Activated naive CD4-positive, alpha-beta T cell treated with anti-CD3 and anti-CD28 coated beads, Interleukin-2, amount 10 ng/mL, durations not matched to agents 5 hours and 36 hours (primary cell): ENCODE results near the gene CAPN14. TPM values are rescaled to one million over a fixed set of nuclear protein-coding genes. Genes with fewer than 3 reads are reported as not detected.

Experiments
- total RNA-seq, 2 experiments: library from RNA; stranded (reverse); gene quantifications; one replicate each; pipeline ENCODE4 v1.2.3, GENCODE V29; 2021

Gene CAPN14, protein sequence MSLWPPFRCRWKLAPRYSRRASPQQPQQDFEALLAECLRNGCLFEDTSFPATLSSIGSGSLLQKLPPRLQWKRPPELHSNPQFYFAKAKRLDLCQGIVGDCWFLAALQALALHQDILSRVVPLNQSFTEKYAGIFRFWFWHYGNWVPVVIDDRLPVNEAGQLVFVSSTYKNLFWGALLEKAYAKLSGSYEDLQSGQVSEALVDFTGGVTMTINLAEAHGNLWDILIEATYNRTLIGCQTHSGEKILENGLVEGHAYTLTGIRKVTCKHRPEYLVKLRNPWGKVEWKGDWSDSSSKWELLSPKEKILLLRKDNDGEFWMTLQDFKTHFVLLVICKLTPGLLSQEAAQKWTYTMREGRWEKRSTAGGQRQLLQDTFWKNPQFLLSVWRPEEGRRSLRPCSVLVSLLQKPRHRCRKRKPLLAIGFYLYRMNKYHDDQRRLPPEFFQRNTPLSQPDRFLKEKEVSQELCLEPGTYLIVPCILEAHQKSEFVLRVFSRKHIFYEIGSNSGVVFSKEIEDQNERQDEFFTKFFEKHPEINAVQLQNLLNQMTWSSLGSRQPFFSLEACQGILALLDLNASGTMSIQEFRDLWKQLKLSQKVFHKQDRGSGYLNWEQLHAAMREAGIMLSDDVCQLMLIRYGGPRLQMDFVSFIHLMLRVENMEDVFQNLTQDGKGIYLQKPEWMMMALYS
- under 1 TPM in 1 of 2 experiments, not detected in 1; 0.18 TPM for total RNA-seq

DNA sequence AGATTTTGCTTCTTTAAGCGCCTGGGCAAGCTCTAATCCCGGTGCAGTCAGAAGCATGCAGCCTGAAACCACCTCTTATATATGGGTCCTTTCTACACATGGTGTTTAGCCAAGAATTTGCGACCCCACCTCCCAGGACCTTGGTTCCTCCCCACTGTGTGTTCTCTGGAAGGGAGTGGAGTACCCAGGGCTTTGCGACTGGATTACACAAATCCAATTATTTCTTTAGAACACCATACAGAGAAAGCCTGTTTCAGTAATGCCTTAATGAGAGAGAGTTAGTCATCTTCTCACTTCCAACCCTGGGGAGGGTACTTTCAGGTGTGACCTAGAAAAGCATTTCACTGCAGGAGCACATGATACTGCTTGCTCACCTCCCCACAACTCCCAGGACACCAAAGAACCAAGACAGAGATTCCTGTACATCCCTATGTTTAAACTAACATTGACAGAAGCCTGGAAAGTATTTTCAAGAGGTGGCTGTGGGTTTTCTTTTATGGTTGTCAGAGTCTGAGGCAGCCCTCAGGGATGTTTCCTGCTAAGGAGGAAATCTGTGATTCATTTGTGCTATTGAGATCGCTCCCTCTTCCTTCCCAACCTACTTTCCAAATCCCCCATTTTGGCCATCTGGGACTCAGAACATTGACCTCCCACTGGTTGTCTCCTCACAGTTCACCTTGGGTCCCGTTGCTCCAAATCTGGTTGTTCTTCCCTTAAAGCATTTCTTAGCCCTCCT lies at the start of gene CAPN14:
Gene CAPN14, minus strand, starts transcription at position 51 of the 736 bp plus-strand sequence. CDS start 12,068 bp downstream, outside the sequence.

DNA sequence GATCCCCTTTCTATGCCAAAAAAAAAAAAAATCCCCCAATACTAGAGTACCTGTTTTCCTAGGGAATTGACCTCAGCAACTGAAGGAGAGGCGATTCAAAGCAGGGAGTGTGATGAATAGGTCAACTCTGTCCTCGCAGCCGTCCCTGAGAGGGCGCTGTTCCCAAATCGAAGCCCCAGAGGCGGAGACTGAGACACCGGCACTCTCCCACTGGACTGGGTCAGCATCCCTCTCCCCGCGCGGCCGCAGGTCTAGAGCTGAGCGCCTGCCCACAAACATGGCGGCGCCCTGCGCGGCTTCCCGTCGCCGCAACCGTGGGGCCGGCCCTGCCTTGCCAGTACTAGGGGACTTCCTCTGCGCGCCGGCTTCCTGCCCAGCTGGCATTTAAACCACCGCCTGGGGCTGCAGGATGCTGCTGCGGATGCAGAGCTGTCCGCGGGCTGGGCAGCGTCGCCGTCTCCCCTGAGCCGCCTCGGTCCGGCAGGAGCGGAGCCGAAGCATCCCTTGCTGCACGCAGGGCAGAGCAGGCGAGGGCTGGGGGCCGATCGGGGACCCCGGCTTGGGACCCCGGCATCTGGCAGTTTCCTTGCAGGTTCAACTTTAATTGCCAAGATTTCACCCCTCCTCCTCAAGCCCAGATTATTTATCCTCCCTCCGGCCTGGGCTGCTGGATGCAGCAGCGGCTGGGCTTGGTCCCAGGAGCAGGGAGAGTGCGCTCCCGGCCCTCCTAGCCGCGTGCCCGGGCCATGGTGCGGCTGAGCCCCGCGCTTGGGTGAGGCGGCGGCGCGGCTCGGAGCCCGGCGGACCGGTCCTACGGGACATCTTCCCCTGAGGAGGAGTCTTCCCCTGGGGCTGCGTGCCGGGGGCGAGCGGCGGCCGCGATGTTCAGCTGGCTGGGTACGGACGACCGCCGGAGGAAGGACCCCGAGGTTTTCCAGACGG lies 16.7 kb upstream of the CAPN14 start, which contains the start of gene EHD3:
Gene EHD3, plus strand, starts transcription at position 412 of the 942 bp plus-strand sequence. Its CDS starts 470 bp downstream, at position 882.

DNA sequence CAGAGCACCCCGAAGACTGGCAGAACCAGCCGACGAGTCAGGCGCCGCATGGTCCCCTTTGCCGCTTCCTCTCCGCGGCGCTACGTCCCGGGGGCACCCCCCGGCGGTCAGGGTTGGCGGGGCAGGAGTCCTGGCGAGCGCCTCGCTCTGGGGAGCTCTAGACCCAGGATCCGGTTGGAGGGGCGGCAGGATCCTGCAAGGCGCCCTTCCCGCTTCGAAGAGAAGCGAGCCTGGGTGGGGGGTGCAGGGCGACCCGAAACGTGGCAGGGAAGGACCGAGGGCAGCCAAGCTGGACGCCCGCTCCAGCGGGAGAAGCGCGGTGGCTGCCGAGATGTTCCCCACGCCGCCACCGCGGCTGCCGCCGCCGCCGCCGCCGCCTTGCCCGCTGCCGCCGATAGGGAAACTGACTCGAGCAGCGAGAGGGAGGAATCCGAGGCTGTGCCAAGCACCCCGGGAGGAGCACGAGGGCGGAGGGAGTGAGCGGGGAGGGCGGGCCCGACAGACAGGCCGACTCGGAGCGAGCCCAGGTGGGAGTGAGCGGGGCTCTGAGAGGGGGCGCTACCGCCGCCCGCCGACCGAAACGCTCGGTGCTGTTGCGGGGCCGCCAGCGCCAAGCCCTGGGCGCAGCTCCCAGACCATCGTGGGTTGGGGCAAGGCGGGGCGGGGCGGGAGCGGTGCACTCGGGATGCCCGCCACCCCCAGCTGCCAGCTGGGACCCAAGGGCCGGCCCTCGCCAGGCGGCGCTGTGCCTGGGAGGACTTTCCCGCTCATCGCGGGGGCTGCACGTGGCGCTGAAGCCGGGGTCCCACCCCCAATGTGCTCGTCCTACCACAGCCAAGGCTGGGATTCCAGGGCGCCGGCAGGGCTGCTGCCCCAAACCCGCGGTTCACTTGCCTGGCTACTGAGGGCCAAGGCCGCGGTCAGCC lies 79.0 kb downstream of the CAPN14 start, which contains the start of gene GALNT14:
Gene GALNT14, minus strand, starts transcription at position 404 of the 926 bp plus-strand sequence. Its CDS starts 354 bp downstream, at position 50.

Other genes starting within 250 kb of the CAPN14 start
- gene GALNT14, start 79.1 kb downstream of the CAPN14 start, total RNA-seq, result not detected
- gene EHD3, start 16.6 kb upstream of the CAPN14 start, total RNA-seq, result under 1 TPM; 0.43 to 0.48 TPM
- gene XDH, start 197.2 kb upstream of the CAPN14 start, total RNA-seq, result 1 to 10 TPM in 1 of 2 experiments, under 1 TPM in 1; 0.99 to 1.2 TPM